ENCODE data around the gene SMIM13. TPM values are rescaled to one million over a fixed set of nuclear protein-coding genes. Genes with fewer than 3 reads are reported as not detected.

Gene SMIM13
- total RNA-seq = 6.0 and 8.7 TPM in 2 replicates

GRCh38 chr6:11093626-11094410, at the start of gene SMIM13:
TSS of gene SMIM13 (plus strand) at chr6:11093834. CDS start at chr6:11094314, 480 bp downstream.

GRCh38 chr6:11043961-11044711, 49.5 kb upstream of the SMIM13 start, which contains the start of gene ELOVL2:
TSS of gene ELOVL2 (minus strand) at chr6:11044305. CDS start at chr6:11044230, 75 bp downstream.

GRCh38 chr6:11110921-11111768, 17.5 kb downstream of the SMIM13 start, which contains the start of gene ERVFRD-1:
TSS of gene ERVFRD-1 (minus strand) at chr6:11111725. CDS start at chr6:11105310, 6,415 bp downstream.

Other genes starting within 250 kb of the SMIM13 start
- not detected in 2 replicates for gene GCM2, start 211.8 kb upstream of the SMIM13 start, total RNA-seq
- gene SYCP2L, start 206.8 kb upstream of the SMIM13 start, total RNA-seq = 0.33 and 0.35 TPM in 2 replicates
- gene ELOVL2, start 49.5 kb upstream of the SMIM13 start, total RNA-seq = under 0.01 TPM in 1 of 2 replicates, not detected in the other
- not detected in 2 replicates for gene ERVFRD-1, start 17.9 kb downstream of the SMIM13 start, total RNA-seq
- 6.5 and 9.5 TPM in 2 replicates for gene NEDD9, start 138.8 kb downstream of the SMIM13 start, total RNA-seq

Measured in airway epithelial cell (primary cell).